GM21717 (cell line): ENCODE results near the gene LRGUK.
"Not testable (repeated sequence)": the region's sequence is repeated elsewhere in the genome, so short reads cannot be mapped to it uniquely, and the experiment has no call there.

Source experiments
- ATAC-seq: cut with Tn5 transposase; IDR thresholded peaks from one replicate; pipeline ENCODE4 v1.9.1; 2021; ENCODE audit warnings: mild to moderate bottlenecking, moderate library complexity; ENCODE audit not compliant: unreplicated experiment

Gene LRGUK

GRCh38 chr7:134231296-134231695 lies 104.2 kb downstream of the LRGUK start:
- ATAC-seq = not testable (repeated sequence)

- no peak for ATAC-seq
Measured at GRCh38 chr7:134234216-134234615, 107.1 kb downstream of the LRGUK start.

- peak; percentile 61 for ATAC-seq
Measured at GRCh38 chr7:134245253-134245652, 118.1 kb downstream of the LRGUK start.

- ATAC-seq = no peak
Measured at GRCh38 chr7:134246347-134246746, 119.2 kb downstream of the LRGUK start.

- ATAC-seq = no peak
Measured at GRCh38 chr7:134246761-134247160, 119.6 kb downstream of the LRGUK start.

- ATAC-seq = no peak
Measured at GRCh38 chr7:134248196-134248595, 121.1 kb downstream of the LRGUK start.

- ATAC-seq = no peak
Measured at GRCh38 chr7:134254311-134254710, 127.2 kb downstream of the LRGUK start.

GRCh38 chr7:134255814-134256213 lies 128.7 kb downstream of the LRGUK start:
- ATAC-seq = no peak

GRCh38 chr7:134262322-134262721 lies 135.2 kb downstream of the LRGUK start:
- ATAC-seq = no peak

- no peak for ATAC-seq
Measured at GRCh38 chr7:134276951-134277350, 149.8 kb downstream of the LRGUK start.

- no peak for ATAC-seq
Measured at GRCh38 chr7:134278502-134279153, 151.5 kb downstream of the LRGUK start.

GRCh38 chr7:134279336-134279735 lies 152.2 kb downstream of the LRGUK start:
- no peak for ATAC-seq

GRCh38 chr7:134279898-134280297 lies 152.8 kb downstream of the LRGUK start:
- ATAC-seq = no peak

GRCh38 chr7:134280508-134280907 lies 153.4 kb downstream of the LRGUK start:
- ATAC-seq = no peak

- ATAC-seq = no peak
Measured at GRCh38 chr7:134284011-134284410, 156.9 kb downstream of the LRGUK start.

- no peak for ATAC-seq
Measured at GRCh38 chr7:134284952-134285351, 157.8 kb downstream of the LRGUK start.

GRCh38 chr7:134287916-134288659 lies 160.9 kb downstream of the LRGUK start:
- ATAC-seq = no peak

- no peak for ATAC-seq
Measured at GRCh38 chr7:134289423-134289822, 162.3 kb downstream of the LRGUK start.

- ATAC-seq = no peak
Measured at GRCh38 chr7:134289841-134290240, 162.7 kb downstream of the LRGUK start.

- ATAC-seq = no peak
Measured at GRCh38 chr7:134290286-134290685, 163.1 kb downstream of the LRGUK start.

GRCh38 chr7:134293002-134293740 lies 166.0 kb downstream of the LRGUK start:
- peak; percentile 100 for ATAC-seq

GRCh38 chr7:134295982-134296381 lies 168.8 kb downstream of the LRGUK start:
- not testable (repeated sequence) for ATAC-seq
